Measurements from ENCODE around the gene PVALEF.

- TF ChIP-seq YY1 (IDR thresholded peaks at IDR 0.05; ENCODE audit: low read depth), result no peak
- no peak for TF ChIP-seq NFIC (IDR thresholded peaks at IDR 0.05)
- TF ChIP-seq CEBPB (IDR thresholded peaks at IDR 0.05), result no peak
- no peak for TF ChIP-seq TAF1 (IDR thresholded peaks at IDR 0.05; ENCODE audit: low read depth)
- TF ChIP-seq, protein P1, sequence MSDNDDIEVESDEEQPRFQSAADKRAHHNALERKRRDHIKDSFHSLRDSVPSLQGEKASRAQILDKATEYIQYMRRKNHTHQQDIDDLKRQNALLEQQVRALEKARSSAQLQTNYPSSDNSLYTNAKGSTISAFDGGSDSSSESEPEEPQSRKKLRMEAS (IDR thresholded peaks at IDR 0.05), result no peak
- no peak for TF ChIP-seq EP300 (IDR thresholded peaks at IDR 0.05; ENCODE audit: borderline replicate concordance)
- no peak for TF ChIP-seq TEAD4 (IDR thresholded peaks at IDR 0.05)
These were observed 699 bp upstream of the PVALEF start for GRCh38 chr17:81164371-81165245.

Measured in Ishikawa (cell line).